Measurements from ENCODE around the gene TMEM181.
"Not testable (repeated sequence)": the region's sequence is repeated elsewhere in the genome, so short reads cannot be mapped to it uniquely, and the experiment has no call there.

Gene TMEM181

GRCh38 chr6:158548418-158549161, 11.3 kb upstream of the TMEM181 start:
- no peak overlapping the region for H3K4me3 Mint-ChIP-seq

DNA sequence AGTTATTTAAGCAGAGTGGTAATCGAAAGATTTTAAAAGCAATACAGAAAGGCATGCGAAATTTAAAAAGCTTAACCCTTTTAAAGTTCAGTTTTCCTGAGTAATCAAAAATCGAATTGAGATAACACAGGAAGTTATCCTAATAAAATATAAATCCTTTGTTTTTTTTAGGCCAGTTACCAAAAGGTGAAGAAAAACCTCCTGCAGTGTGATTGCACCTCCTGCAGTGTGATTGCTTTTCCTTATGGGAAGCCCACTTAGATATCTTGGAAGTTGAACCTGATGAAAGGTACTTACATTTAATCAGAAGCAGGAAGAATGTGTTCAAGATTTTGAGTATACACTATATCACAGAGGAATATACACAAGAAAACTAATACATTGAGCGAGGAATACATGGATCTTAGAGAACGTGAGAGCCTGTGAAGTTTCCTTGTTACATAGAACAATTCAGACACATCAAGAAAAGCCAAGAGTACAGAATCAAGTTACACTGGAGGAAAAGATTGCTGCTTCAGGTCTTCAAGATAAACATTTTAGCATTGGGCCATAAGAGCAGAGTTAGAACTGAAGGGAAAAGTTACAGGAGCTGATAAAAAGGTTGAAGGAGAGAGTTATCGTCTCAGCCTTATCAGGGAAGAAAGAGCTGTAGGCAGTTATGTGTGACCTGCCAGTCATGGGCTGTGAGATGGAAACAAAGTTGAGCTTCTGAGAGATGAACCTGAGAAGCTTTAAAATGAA, 7.7 kb upstream of the TMEM181 start:
- Mint-ChIP-seq H3K4me3 (no peak overlapping the region), H3K4me1 (no peaks in the 10 kb centered on the region), H3K36me3 (ENCODE audit: low read depth) (no peaks in the 10 kb centered on the region), H3K27ac (no peak overlapping the region), H3K9me3 (no peaks in the 10 kb centered on the region), H3K27me3 (peaks cover 2% of the 10 kb centered on the region)
- ATAC-seq (no peak), DNase-seq (no peak)

More at GRCh38 chr6:158548418-158549161, 11.3 kb upstream of the TMEM181 start:
- Mint-ChIP-seq H3K9me3 (no peaks in the 10 kb centered on the region), H3K36me3 (ENCODE audit: low read depth) (no peaks in the 10 kb centered on the region), H3K27ac (no peak overlapping the region), H3K4me1 (no peaks in the 10 kb centered on the region), H3K27me3 (peaks cover 2% of the 10 kb centered on the region)
- DNase-seq (no peak), ATAC-seq (no peak)

DNA sequence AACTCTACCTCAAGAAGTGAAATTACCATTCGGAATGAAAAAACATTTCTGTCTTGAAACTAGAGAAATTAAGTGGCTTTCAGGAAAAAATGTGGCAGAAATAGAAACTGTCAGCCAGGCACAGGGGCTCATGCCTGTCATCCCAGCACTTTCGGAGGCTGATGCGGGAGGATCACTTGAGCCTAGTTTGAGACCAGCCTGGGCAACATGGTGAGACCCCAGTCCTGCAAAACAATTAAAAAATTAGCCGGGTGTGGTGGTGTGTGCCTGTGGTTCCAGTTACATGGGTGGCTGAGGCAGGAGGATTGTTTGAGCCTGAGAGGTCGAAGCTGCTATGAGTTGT, 7.1 kb upstream of the TMEM181 start:
- ATAC-seq (no peak), DNase-seq (no peak)
- Mint-ChIP-seq H3K9me3 (no peaks in the 10 kb centered on the region), H3K4me1 (no peaks in the 10 kb centered on the region), H3K27ac (no peak overlapping the region), H3K36me3 (ENCODE audit: low read depth) (no peaks in the 10 kb centered on the region), H3K27me3 (peaks cover 2% of the 10 kb centered on the region), H3K4me3 (no peak overlapping the region)

DNA sequence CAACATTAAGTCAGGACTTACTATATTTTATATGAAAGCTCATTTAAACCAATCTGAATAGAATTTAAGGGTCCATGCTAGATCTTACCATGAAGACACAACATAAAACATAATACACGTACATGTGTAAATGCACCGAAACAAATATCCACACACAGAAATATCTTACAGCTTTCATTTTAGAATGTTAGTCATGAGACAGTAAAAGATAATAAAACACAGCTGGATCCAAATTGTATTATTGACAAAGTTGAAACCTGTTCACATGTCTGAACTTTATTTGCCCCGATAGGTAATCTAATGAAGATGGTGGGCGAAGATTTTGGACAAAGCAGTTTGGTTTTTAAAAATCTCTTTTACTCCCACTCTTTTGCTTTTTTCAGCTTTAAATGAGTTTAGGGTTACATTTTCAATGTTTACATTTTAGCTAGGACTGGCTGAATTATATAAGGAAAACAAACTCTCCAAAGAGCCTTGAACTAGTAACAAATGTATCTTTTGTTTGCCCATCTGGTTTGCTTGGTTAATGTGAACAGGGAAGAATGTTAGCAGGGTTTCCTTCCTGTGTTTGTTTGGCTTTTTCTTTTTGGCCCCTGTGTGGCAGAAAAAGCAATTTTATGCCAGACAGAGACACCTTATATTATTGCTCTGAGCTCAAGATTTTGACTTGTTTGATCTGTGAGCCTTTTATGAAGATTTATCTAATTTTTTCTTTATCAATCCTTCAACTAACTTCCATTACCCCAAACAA, 5.1 kb upstream of the TMEM181 start:
- DNase-seq = no peak
- no peak for ATAC-seq
- no peaks in the 10 kb centered on the region for H3K9me3 Mint-ChIP-seq
- no peak overlapping the region for H3K4me3 Mint-ChIP-seq
- H3K36me3 Mint-ChIP-seq (ENCODE audit: low read depth) = no peaks in the 10 kb centered on the region
- H3K27me3 Mint-ChIP-seq = peaks cover 2% of the 10 kb centered on the region
- no peak overlapping the region for H3K27ac Mint-ChIP-seq
- H3K4me1 Mint-ChIP-seq = peaks cover 4% of the 10 kb centered on the region

DNA sequence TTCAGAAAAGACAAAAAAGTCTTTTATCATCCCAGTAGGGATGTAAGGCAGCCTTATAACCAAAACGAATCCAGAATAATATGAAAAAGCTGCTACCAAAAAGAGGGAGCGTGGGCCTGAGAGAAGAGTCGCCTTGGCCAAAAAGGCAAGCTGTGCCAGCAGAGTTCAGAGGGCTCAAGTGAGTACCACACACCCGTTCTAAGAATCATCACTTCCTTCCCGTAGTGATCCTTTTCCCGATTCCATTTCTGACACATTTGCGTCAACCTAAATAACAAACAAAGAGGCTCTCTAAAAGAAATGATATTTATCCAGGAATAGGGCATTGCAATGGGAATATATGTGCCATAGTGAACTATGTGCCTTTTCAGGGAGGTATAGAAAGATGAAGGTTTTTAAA, 3.8 kb upstream of the TMEM181 start:
- Mint-ChIP-seq H3K36me3 (ENCODE audit: low read depth) (no peaks in the 10 kb centered on the region), H3K9me3 (no peaks in the 10 kb centered on the region), H3K4me1 (peaks cover 9% of the 10 kb centered on the region), H3K4me3 (no peak overlapping the region), H3K27ac (no peak overlapping the region), H3K27me3 (peaks cover 2% of the 10 kb centered on the region)
- ATAC-seq = no peak
- DNase-seq = no peak

DNA sequence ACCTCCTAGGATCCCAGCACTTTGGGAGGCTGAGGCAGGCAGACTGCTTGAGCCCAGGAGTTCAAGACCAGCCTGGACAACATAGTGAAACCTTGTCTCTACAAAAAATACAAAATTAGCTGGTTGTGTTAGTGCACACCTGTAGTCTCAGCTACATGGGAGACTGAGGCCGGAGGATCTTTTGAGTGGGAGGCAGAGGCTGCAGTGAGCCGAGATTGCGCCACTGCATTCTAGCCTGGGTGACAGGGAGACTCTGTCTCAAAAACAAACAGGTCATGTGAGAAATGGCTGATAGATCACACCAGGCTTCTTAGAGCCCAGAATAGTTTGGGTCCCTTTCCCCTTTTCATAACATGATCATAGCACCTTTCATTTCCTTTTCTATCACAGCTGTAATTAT, 2.8 kb upstream of the TMEM181 start:
- ATAC-seq, H3K27me3 Mint-ChIP-seq, H3K9me3 Mint-ChIP-seq: not testable (repeated sequence)

GRCh38 chr6:158557927-158558326, 2.0 kb upstream of the TMEM181 start:
- DNase-seq (no peak), ATAC-seq (no peak)
- Mint-ChIP-seq H3K36me3 (ENCODE audit: low read depth) (peaks cover 3% of the 10 kb centered on the region), H3K27me3 (no peaks in the 10 kb centered on the region), H3K9me3 (no peaks in the 10 kb centered on the region), H3K27ac (no peak overlapping the region), H3K4me3 (peak overlapping the region; percentile 29), H3K4me1 (peaks cover 27% of the 10 kb centered on the region)

More for the DNA sequence above, 2.8 kb upstream of the TMEM181 start:
- H3K27ac Mint-ChIP-seq; H3K4me3 Mint-ChIP-seq; H3K36me3 Mint-ChIP-seq (ENCODE audit: low read depth); DNase-seq: not testable (repeated sequence)
- H3K4me1 Mint-ChIP-seq = peaks cover 19% of the 10 kb centered on the region

GRCh38 chr6:158558415-158559306, 1.2 kb upstream of the TMEM181 start:
- H3K4me3 Mint-ChIP-seq = peak overlapping the region; percentile 65
- peaks cover 5% of the 10 kb centered on the region for H3K36me3 Mint-ChIP-seq (ENCODE audit: low read depth)
- H3K9me3 Mint-ChIP-seq = no peaks in the 10 kb centered on the region
- peak overlapping the region; percentile 84 for H3K27ac Mint-ChIP-seq
- peaks cover 30% of the 10 kb centered on the region for H3K4me1 Mint-ChIP-seq
- no peak for DNase-seq
- H3K27me3 Mint-ChIP-seq = no peaks in the 10 kb centered on the region
- no peak for ATAC-seq

GRCh38 chr6:158559338-158559894, 475 bp upstream of the TMEM181 start:
- H3K27ac Mint-ChIP-seq = peak overlapping the region; percentile 84

GRCh38 chr6:158560836-158561320, 987 bp downstream of the TMEM181 start:
- Mint-ChIP-seq H3K36me3 (ENCODE audit: low read depth) (peaks cover 8% of the 10 kb centered on the region), H3K4me1 (peaks cover 48% of the 10 kb centered on the region), H3K27me3 (no peaks in the 10 kb centered on the region), H3K4me3 (peak overlapping the region; percentile 92), H3K9me3 (no peaks in the 10 kb centered on the region), H3K27ac (peak overlapping the region; percentile 91)
- DNase-seq (peak; percentile 25), ATAC-seq (no peak)

More at GRCh38 chr6:158559338-158559894, 475 bp upstream of the TMEM181 start:
- ATAC-seq = no peak
- Mint-ChIP-seq H3K4me1 (peaks cover 36% of the 10 kb centered on the region), H3K4me3 (peak overlapping the region; percentile 65), H3K36me3 (ENCODE audit: low read depth) (peaks cover 7% of the 10 kb centered on the region), H3K27me3 (no peaks in the 10 kb centered on the region), H3K9me3 (no peaks in the 10 kb centered on the region)
- no peak for DNase-seq

- H3K9me3 Mint-ChIP-seq = no peaks in the 10 kb centered on the region
- H3K4me3 Mint-ChIP-seq = peak overlapping the region; percentile 92
- peaks cover 52% of the 10 kb centered on the region for H3K4me1 Mint-ChIP-seq
- DNase-seq = no peak
- peaks cover 8% of the 10 kb centered on the region for H3K36me3 Mint-ChIP-seq (ENCODE audit: low read depth)
- no peak for ATAC-seq
- H3K27me3 Mint-ChIP-seq = no peaks in the 10 kb centered on the region
- H3K27ac Mint-ChIP-seq = peak overlapping the region; percentile 58
Observed at GRCh38 chr6:158561321-158561884, 1.5 kb downstream of the TMEM181 start.

- ATAC-seq = no peak
- H3K4me1 Mint-ChIP-seq = peaks cover 57% of the 10 kb centered on the region
- H3K27ac Mint-ChIP-seq = no peak overlapping the region
Observed at GRCh38 chr6:158561938-158562337, 2.0 kb downstream of the TMEM181 start.

More at GRCh38 chr6:158561938-158562337, 2.0 kb downstream of the TMEM181 start:
- peak overlapping the region; percentile 92 for H3K4me3 Mint-ChIP-seq
- H3K27me3 Mint-ChIP-seq = no peaks in the 10 kb centered on the region
- no peak for DNase-seq
- H3K9me3 Mint-ChIP-seq = no peaks in the 10 kb centered on the region
- peaks cover 8% of the 10 kb centered on the region for H3K36me3 Mint-ChIP-seq (ENCODE audit: low read depth)
